Endothelial cell of umbilical vein (primary cell): Measurements from ENCODE around the gene CAMSAP1. TPM values are rescaled to one million over a fixed set of nuclear protein-coding genes. Genes with fewer than 3 reads are reported as not detected.

Experiments
- BruUV-seq: library from RNA; stranded (reverse); fragments of 400-500 nt; replicated peaks from 2 replicates; lab custom pipeline; 2021; lab: Mats Ljungman, UMichigan
- CTCF ChIA-PET: fragments of 300-600, 350-600 bp; sonication (Branson Sonifier 250); formaldehyde crosslinking; loops from one replicate; lab custom pipeline; 2021; ENCODE audit warnings: antibody characterized with exemption, inconsistent platforms; lab: Charles Lee
- POLR2A ChIA-PET: fragments of 300-600, 350-600 bp; sonication (Branson Sonifier 250); formaldehyde crosslinking; loops from one replicate; lab custom pipeline; 2021; ENCODE audit warnings: antibody characterized with exemption, inconsistent platforms; lab: Charles Lee
- DNase-seq: peaks from one replicate; pipeline ENCODE4 v3.0.0-alpha.2; 2011; ENCODE audit warnings: low read depth, low spot score
- FAIRE-seq: peaks from 2 replicates; lab custom pipeline; 2011; peaks lifted over from hg19 to GRCh38; lab: Jason Lieb, UNC
- H2AFZ ChIP-seq: 2 replicates; pipeline ENCODE4 v1.6.0; 2012; ENCODE audit warnings: low read depth, low read length, control low read depth, inconsistent platforms
- H3K27ac ChIP-seq: 2 replicates; pipeline ENCODE4 v1.5.1; 2011; ENCODE audit warnings: low read depth, mild to moderate bottlenecking, control low read depth, low read length, moderate library complexity; ENCODE audit not compliant: insufficient read depth
- H3K27me3 ChIP-seq, 2 experiments: 2 replicates each; pipeline versions ENCODE4 v1.6.0 to v1.6.1; 2011; ENCODE audit warnings: low read length in 2 of 2, mixed read lengths in 1 of 2; ENCODE audit not compliant: control insufficient read depth in 2 of 2, insufficient read depth in 2 of 2
- H3K36me3 ChIP-seq, 2 experiments: 2 replicates in 1 of 2; 3 replicates in 1 of 2; pipeline ENCODE4 v1.5.1; 2011; ENCODE audit warnings: low read length in 2 of 2, mild to moderate bottlenecking in 1 of 2, moderate library complexity in 1 of 2; ENCODE audit not compliant: control insufficient read depth in 2 of 2, insufficient read depth in 2 of 2; ENCODE audit errors: extremely low read depth in 1 of 2
- H3K4me1 ChIP-seq: 3 replicates; pipeline ENCODE4 v1.5.1; 2011; ENCODE audit warnings: mild to moderate bottlenecking, low read length; ENCODE audit not compliant: control insufficient read depth, insufficient read depth; ENCODE audit errors: extremely low read depth
- H3K4me2 ChIP-seq: 2 replicates; pipeline ENCODE4 v1.6.1; 2011; ENCODE audit warnings: low read length, control low read depth, mixed read lengths; ENCODE audit not compliant: insufficient read depth
- H3K4me3 ChIP-seq, 3 experiments: fragments of 200-600 bp in 1 of 3; sonication (generic), shearing (Covaris generic) in 1 of 3; replicated peaks in 1 of 3; 2 replicates each; pipeline ENCODE4 v1.5.1; 2011 to 2016; ENCODE audit warnings: control low read depth in 3 of 3, low read length in 3 of 3, mild to moderate bottlenecking in 2 of 3, inconsistent platforms in 1 of 3, low read depth in 1 of 3, moderate library complexity in 1 of 3; ENCODE audit not compliant: insufficient read depth in 1 of 3
- H3K79me2 ChIP-seq: 2 replicates; pipeline ENCODE4 v1.6.0; 2012; ENCODE audit warnings: low read length, inconsistent platforms; ENCODE audit not compliant: control insufficient read depth, insufficient read depth
- H3K9ac ChIP-seq: replicated peaks from 2 replicates; pipeline ENCODE3; 2011; ENCODE audit warnings: low read length, control low read depth; ENCODE audit not compliant: insufficient read depth; ENCODE audit errors: extremely low read depth
- H3K9me1 ChIP-seq: replicated peaks from 3 replicates; pipeline ENCODE4 v1.6.0; 2011; ENCODE audit warnings: mild to moderate bottlenecking, low read length; ENCODE audit not compliant: control insufficient read depth, insufficient read depth; ENCODE audit errors: extremely low read depth
- H3K9me3 ChIP-seq: replicated peaks from 2 replicates; pipeline ENCODE4 v1.5.1; 2012; ENCODE audit warnings: low read length, inconsistent platforms; ENCODE audit not compliant: control insufficient read depth, insufficient read depth
- H4K20me1 ChIP-seq: replicated peaks from 2 replicates; pipeline ENCODE3; 2011; ENCODE audit warnings: mild to moderate bottlenecking, low read length; ENCODE audit not compliant: control insufficient read depth, insufficient read depth; ENCODE audit errors: extremely low read depth
- EZH2 ChIP-seq: IDR thresholded peaks from 2 replicates; pipeline ENCODE4 v1.6.1; 2012; ENCODE audit warnings: borderline replicate concordance, low read depth, mild to moderate bottlenecking, moderate library complexity, low read length, inconsistent platforms; ENCODE audit not compliant: severe bottlenecking
- FOS ChIP-seq: IDR thresholded peaks from 2 replicates; pipeline ENCODE4 v1.6.1; 2011; ENCODE audit warnings: mild to moderate bottlenecking, low read length, moderate library complexity, borderline replicate concordance; ENCODE audit not compliant: insufficient read depth
- GATA2 ChIP-seq: IDR thresholded peaks from 2 replicates; pipeline ENCODE4 v1.7.0; 2011; ENCODE audit warnings: low read depth, mild to moderate bottlenecking, moderate library complexity, mixed read lengths, low read length; ENCODE audit not compliant: insufficient read length, insufficient read depth
- JUN ChIP-seq: IDR thresholded peaks from 2 replicates; pipeline ENCODE4 v1.6.1; 2011; ENCODE audit warnings: borderline replicate concordance, low read depth; ENCODE audit not compliant: insufficient read length, insufficient read depth
- MYC ChIP-seq: IDR thresholded peaks from one replicate; pipeline ENCODE4 v1.6.1; 2011; ENCODE audit warnings: mild to moderate bottlenecking, low read depth, low read length
- POLR2A ChIP-seq: IDR thresholded peaks from 2 replicates; pipeline ENCODE4 v1.6.1; 2012; ENCODE audit warnings: low read depth, mild to moderate bottlenecking, control low read depth, low read length
- POLR2AphosphoS5 ChIP-seq: IDR thresholded peaks from 2 replicates; pipeline ENCODE4 v1.6.1; 2012; ENCODE audit warnings: low read depth, mild to moderate bottlenecking, control low read depth, low read length, moderate library complexity; ENCODE audit not compliant: insufficient read depth
- dilution Hi-C: fragments of 300-500 bp; cut with MboI; formaldehyde crosslinking; loops from one replicate; pipeline ENCODE4 v1.15.0; 2019; ENCODE audit warnings: low sequenced_read_pairs; ENCODE audit not compliant: extremely low pct_ligation_motif_present
- intact Hi-C: fragments of 100-400 bp; cut with micrococcal nuclease; formaldehyde crosslinking; loops from one replicate; pipeline ENCODE4 v1.10.0; 2022
- polyA plus RNA-seq, 4 experiments: library from polyadenylated mRNA; depleted of rRNA in 3 of 4; stranded (reverse) in 3 of 4; unstranded in 1 of 4; fragments of >200 nt; gene quantifications; 2 replicates each; pipeline versions ENCODE4 v1.2.1 to v1.2.3, GENCODE V29; 2011 to 2012; ENCODE audit warnings: missing spikeins in 1 of 4
- total RNA-seq: library from RNA; stranded (reverse); gene quantifications from 2 replicates; pipeline ENCODE4 v1.2.3, GENCODE V29; 2021
- TF ChIP-seq, protein P1 (sequence below): IDR thresholded peaks from 2 replicates; pipeline ENCODE4 v1.6.1; 2011; ENCODE audit not compliant: insufficient read depth, insufficient read length
- TF ChIP-seq, protein P2 (sequence below), 2 donors: IDR thresholded peaks; 1 replicate in 1 of 2; 2 replicates in 1 of 2; pipeline ENCODE4 v1.5.1; 2011; ENCODE audit warnings: low read length in 2 of 2, mild to moderate bottlenecking in 2 of 2, moderate library complexity in 2 of 2, control low read depth in 1 of 2, inconsistent platforms in 1 of 2, low read depth in 1 of 2; ENCODE audit not compliant: insufficient read depth in 1 of 2; ENCODE audit errors: extremely low read depth in 1 of 2

Gene CAMSAP1
- total and polyA plus RNA-seq, 2 donors (not counting 3 experiments of a cell fraction or from before 2014, with no cell fraction given) = 8.1 to 25.5 TPM

DNA sequence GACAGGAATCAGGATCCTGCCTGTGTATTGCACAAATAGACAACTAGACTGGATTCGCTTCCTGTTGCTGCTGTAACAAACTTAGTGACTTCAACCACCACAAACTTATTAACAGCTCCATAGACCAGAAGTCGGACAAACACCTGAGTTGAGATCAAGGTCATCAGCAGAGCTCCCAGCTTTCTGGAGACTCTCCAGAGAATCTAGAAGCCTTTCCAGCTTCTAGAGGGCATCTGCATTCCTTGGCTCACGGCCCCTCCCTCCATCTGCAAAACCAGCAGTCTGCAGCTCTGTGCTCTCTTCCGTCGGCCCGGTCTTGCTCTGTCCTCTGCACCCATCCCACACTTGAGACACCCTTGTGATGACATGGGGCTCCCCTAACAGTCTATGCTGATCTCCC is 106.3 kb downstream of the CAMSAP1 start:
- dilution Hi-C loops (no loop called here), intact Hi-C loops (no loop called here)
- Histone ChIP-seq H3K27ac (no peak overlapping the region), H3K4me1 (peaks cover 4% of the 10 kb centered on the region), H3K79me2 (no peaks in the 10 kb centered on the region), H3K27me3 (no peaks in the 10 kb centered on the region), H3K36me3 (no peaks in the 10 kb centered on the region), H3K4me2 (no peak overlapping the region), H3K4me3 (no peak overlapping the region), H3K9ac (no peak overlapping the region), H4K20me1 (no peaks in the 10 kb centered on the region), H3K9me1 (no peaks in the 10 kb centered on the region), H3K9me3 (no peaks in the 10 kb centered on the region), H2AFZ (no peak overlapping the region)
- no peak for DNase-seq
- POLR2A ChIA-PET = no interaction called here
- CTCF ChIA-PET = interaction anchor here (0.6 to 0.9 kb wide), 3 partner anchors 10 to 185 kb away, joined by 3 to 4 read pairs (median 4); partner anchors contain the start of gene UBAC1
- no TSS peak for BruUV-seq
- TF ChIP-seq JUN (no peak), POLR2A (no peak), FOS (no peak), POLR2AphosphoS5 (no peak), MYC (no peak), GATA2 (no peak), EZH2 (no peak)
- TF ChIP-seq, protein P1, sequence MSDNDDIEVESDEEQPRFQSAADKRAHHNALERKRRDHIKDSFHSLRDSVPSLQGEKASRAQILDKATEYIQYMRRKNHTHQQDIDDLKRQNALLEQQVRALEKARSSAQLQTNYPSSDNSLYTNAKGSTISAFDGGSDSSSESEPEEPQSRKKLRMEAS = no peak
- TF ChIP-seq, protein P2, sequence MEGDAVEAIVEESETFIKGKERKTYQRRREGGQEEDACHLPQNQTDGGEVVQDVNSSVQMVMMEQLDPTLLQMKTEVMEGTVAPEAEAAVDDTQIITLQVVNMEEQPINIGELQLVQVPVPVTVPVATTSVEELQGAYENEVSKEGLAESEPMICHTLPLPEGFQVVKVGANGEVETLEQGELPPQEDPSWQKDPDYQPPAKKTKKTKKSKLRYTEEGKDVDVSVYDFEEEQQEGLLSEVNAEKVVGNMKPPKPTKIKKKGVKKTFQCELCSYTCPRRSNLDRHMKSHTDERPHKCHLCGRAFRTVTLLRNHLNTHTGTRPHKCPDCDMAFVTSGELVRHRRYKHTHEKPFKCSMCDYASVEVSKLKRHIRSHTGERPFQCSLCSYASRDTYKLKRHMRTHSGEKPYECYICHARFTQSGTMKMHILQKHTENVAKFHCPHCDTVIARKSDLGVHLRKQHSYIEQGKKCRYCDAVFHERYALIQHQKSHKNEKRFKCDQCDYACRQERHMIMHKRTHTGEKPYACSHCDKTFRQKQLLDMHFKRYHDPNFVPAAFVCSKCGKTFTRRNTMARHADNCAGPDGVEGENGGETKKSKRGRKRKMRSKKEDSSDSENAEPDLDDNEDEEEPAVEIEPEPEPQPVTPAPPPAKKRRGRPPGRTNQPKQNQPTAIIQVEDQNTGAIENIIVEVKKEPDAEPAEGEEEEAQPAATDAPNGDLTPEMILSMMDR (IDR thresholded peaks at IDR 0.05; ENCODE audit: extremely low read depth in 1 of 2, insufficient read depth in 1 of 2, low read depth in 1 of 2, low read length in 2 of 2) = no peak
- no peak for FAIRE-seq
